Natural killer cell treated with Interleukin-12 subunit alpha and Interleukin-12 subunit beta and Interleukin-15 and Interleukin-18, amount 100 ng/mL, for 72 hours (primary cell): Measurements from ENCODE around the gene RHD. TPM values are rescaled to one million over a fixed set of nuclear protein-coding genes. Genes with fewer than 3 reads are reported as not detected.
"Not testable (repeated sequence)": the region's sequence is repeated elsewhere in the genome, so short reads cannot be mapped to it uniquely, and the experiment has no call there.

Experiments
- ATAC-seq, 2 donors: fragments of 150-1000 bp; cut with Tn5 transposase in 1 of 2; sonication (Bioruptor Pico), chemical (Tn5 transposase) in 1 of 2; 2 replicates each; pipeline ENCODE4 v1.10.0; 2021
- DNase-seq: peaks from one replicate; pipeline ENCODE4 v3.0.0; 2022; ENCODE audit warnings: low spot score
- H3K27ac Mint-ChIP-seq, 2 donors: 1 replicate in 1 of 2; 2 replicates in 1 of 2; pipeline ENCODE4 v1.8.0; 2022; ENCODE audit warnings: mixed read lengths in 2 of 2, mild to moderate bottlenecking in 1 of 2, moderate library complexity in 1 of 2
- H3K27me3 Mint-ChIP-seq, 2 donors: 1 replicate in 1 of 2; 2 replicates in 1 of 2; pipeline ENCODE4 v1.8.0; 2022; ENCODE audit warnings: mixed read lengths in 2 of 2
- H3K36me3 Mint-ChIP-seq: one replicate; pipeline ENCODE4 v1.8.0; 2022; ENCODE audit warnings: mixed read lengths
- H3K4me1 Mint-ChIP-seq, 2 donors: 1 replicate in 1 of 2; 2 replicates in 1 of 2; pipeline ENCODE4 v1.8.0; 2022; ENCODE audit warnings: low read depth in 2 of 2, mixed read lengths in 2 of 2, mild to moderate bottlenecking in 1 of 2
- H3K4me3 Mint-ChIP-seq: one replicate; pipeline ENCODE4 v1.8.0; 2022; ENCODE audit warnings: mixed read lengths
- H3K9me3 Mint-ChIP-seq: 2 replicates; pipeline ENCODE4 v1.8.0; 2022; ENCODE audit warnings: mixed read lengths
- total RNA-seq, 2 donors: library from RNA; stranded (reverse); gene quantifications; one replicate each; pipeline ENCODE4 v1.2.3, GENCODE V29; 2022

The RHD gene
- total RNA-seq, 2 donors from 2014 or later, result not detected

- H3K27me3 Mint-ChIP-seq, H3K4me3 Mint-ChIP-seq, H3K9me3 Mint-ChIP-seq, H3K27ac Mint-ChIP-seq, H3K4me1 Mint-ChIP-seq, ATAC-seq, DNase-seq, H3K36me3 Mint-ChIP-seq: not testable (repeated sequence)
These were observed 32.6 kb downstream of the RHD start for GRCh38 chr1:25304936-25305335.

GRCh38 chr1:25308168-25308567 is 35.9 kb downstream of the RHD start:
- H3K4me1 Mint-ChIP-seq, H3K36me3 Mint-ChIP-seq, H3K9me3 Mint-ChIP-seq, H3K4me3 Mint-ChIP-seq, ATAC-seq, H3K27ac Mint-ChIP-seq, DNase-seq, H3K27me3 Mint-ChIP-seq: not testable (repeated sequence)

- not testable (repeated sequence) for H3K27me3 Mint-ChIP-seq, H3K27ac Mint-ChIP-seq, H3K36me3 Mint-ChIP-seq, H3K4me1 Mint-ChIP-seq, H3K9me3 Mint-ChIP-seq, H3K4me3 Mint-ChIP-seq, DNase-seq
- peak in 1 of 2 donors; percentile 46 for ATAC-seq
These were observed 36.8 kb downstream of the RHD start for GRCh38 chr1:25309085-25309484.

GRCh38 chr1:25309486-25309885 is 37.2 kb downstream of the RHD start:
- not testable (repeated sequence) for H3K4me3 Mint-ChIP-seq, H3K36me3 Mint-ChIP-seq, DNase-seq, H3K9me3 Mint-ChIP-seq, H3K4me1 Mint-ChIP-seq, H3K27ac Mint-ChIP-seq, H3K27me3 Mint-ChIP-seq, ATAC-seq

GRCh38 chr1:25312806-25313470 is 40.6 kb downstream of the RHD start:
- H3K27ac Mint-ChIP-seq, H3K4me3 Mint-ChIP-seq, H3K4me1 Mint-ChIP-seq: not testable (repeated sequence)

GRCh38 chr1:25320314-25320938 is 48.1 kb downstream of the RHD start:
- H3K4me1 Mint-ChIP-seq, DNase-seq, H3K27ac Mint-ChIP-seq, H3K9me3 Mint-ChIP-seq, H3K4me3 Mint-ChIP-seq, ATAC-seq, H3K36me3 Mint-ChIP-seq, H3K27me3 Mint-ChIP-seq: not testable (repeated sequence)

More at GRCh38 chr1:25312806-25313470, 40.6 kb downstream of the RHD start:
- DNase-seq, ATAC-seq, H3K36me3 Mint-ChIP-seq, H3K27me3 Mint-ChIP-seq, H3K9me3 Mint-ChIP-seq: not testable (repeated sequence)

- not testable (repeated sequence) for H3K27ac Mint-ChIP-seq, H3K27me3 Mint-ChIP-seq
These were observed 49.8 kb downstream of the RHD start for GRCh38 chr1:25322127-25322526.

GRCh38 chr1:25324407-25324806 is 52.1 kb downstream of the RHD start:
- H3K4me1 Mint-ChIP-seq, ATAC-seq, H3K4me3 Mint-ChIP-seq, H3K27me3 Mint-ChIP-seq, DNase-seq, H3K36me3 Mint-ChIP-seq, H3K9me3 Mint-ChIP-seq, H3K27ac Mint-ChIP-seq: not testable (repeated sequence)

More at GRCh38 chr1:25322127-25322526, 49.8 kb downstream of the RHD start:
- not testable (repeated sequence) for ATAC-seq, H3K4me3 Mint-ChIP-seq, H3K4me1 Mint-ChIP-seq, H3K9me3 Mint-ChIP-seq, H3K36me3 Mint-ChIP-seq, DNase-seq

- H3K27ac Mint-ChIP-seq, H3K9me3 Mint-ChIP-seq, H3K27me3 Mint-ChIP-seq, H3K4me3 Mint-ChIP-seq, DNase-seq, H3K36me3 Mint-ChIP-seq: not testable (repeated sequence)
- H3K4me1 Mint-ChIP-seq, result peaks cover 0 to 16% of the 10 kb centered on the region in 2 donors
- ATAC-seq, result peak in 1 of 2 donors; percentile 90
These were observed 55.8 kb downstream of the RHD start for GRCh38 chr1:25327864-25328790.

GRCh38 chr1:25328791-25329185 is 56.5 kb downstream of the RHD start:
- H3K36me3 Mint-ChIP-seq, H3K27me3 Mint-ChIP-seq, H3K9me3 Mint-ChIP-seq, DNase-seq, H3K27ac Mint-ChIP-seq, H3K4me3 Mint-ChIP-seq, ATAC-seq: not testable (repeated sequence)
- H3K4me1 Mint-ChIP-seq, result peaks cover 0 to 18% of the 10 kb centered on the region in 2 donors

- not testable (repeated sequence) for H3K27me3 Mint-ChIP-seq, H3K36me3 Mint-ChIP-seq, H3K9me3 Mint-ChIP-seq, ATAC-seq, DNase-seq
- Mint-ChIP-seq H3K27ac (peak overlapping the region in 1 of 2 donors; percentile 70), H3K4me1 (peaks cover 0 to 18% of the 10 kb centered on the region in 2 donors), H3K4me3 (peak overlapping the region; percentile 63)
These were observed 57.0 kb downstream of the RHD start for GRCh38 chr1:25329336-25329735.

GRCh38 chr1:25329950-25330349 is 57.6 kb downstream of the RHD start:
- H3K9me3 Mint-ChIP-seq, DNase-seq, H3K27me3 Mint-ChIP-seq, H3K36me3 Mint-ChIP-seq: not testable (repeated sequence)
- peak overlapping the region; percentile 63 for H3K4me3 Mint-ChIP-seq
- H3K27ac Mint-ChIP-seq, result peak overlapping the region in 1 of 2 donors; percentile 70
- H3K4me1 Mint-ChIP-seq, result peaks cover 0 to 18% of the 10 kb centered on the region in 2 donors
- ATAC-seq, result peak in 1 of 2 donors; percentile 83

GRCh38 chr1:25336922-25337354 is 64.6 kb downstream of the RHD start:
- not testable (repeated sequence) for H3K27me3 Mint-ChIP-seq
- H3K4me1 Mint-ChIP-seq, result peaks cover 14 to 32% of the 10 kb centered on the region in 2 donors

More at GRCh38 chr1:25336922-25337354, 64.6 kb downstream of the RHD start:
- not testable (repeated sequence) for H3K9me3 Mint-ChIP-seq, DNase-seq, H3K36me3 Mint-ChIP-seq
- Mint-ChIP-seq H3K27ac (peak overlapping the region; percentile 76 to 88), H3K4me3 (peak overlapping the region; percentile 92)
- peak in 1 of 2 donors; percentile 44 for ATAC-seq
